ENCODE measurements around the gene FAM53B.
A peak's percentile ranks its signal among the peaks of the same experiment; 100 is the strongest.

FAM53B gene

DNA sequence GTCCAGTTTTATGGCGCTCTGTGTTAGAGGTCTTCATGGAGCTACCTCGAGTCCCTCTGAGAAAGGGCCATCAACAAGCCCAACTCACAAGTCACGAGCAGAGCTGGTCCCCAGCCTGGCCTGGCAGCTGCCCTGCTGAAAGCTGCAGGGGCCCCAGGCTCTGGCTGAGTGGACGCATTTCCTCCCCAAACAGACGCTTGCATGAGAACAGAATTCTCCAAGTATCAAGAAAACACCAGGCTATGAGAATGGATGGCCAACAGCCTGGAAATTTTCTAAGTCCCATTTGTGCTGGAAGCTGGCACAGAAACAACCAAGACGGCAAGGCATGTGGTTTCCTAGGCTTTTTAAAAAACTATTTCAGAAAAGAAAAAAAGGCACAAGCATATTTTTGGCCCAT is 114.8 kb downstream of the FAM53B start:
- TF ChIP-seq POLR2A (IDR thresholded peaks at IDR 0.05; ENCODE audit: low read length) (no peak), GATA1 (IDR thresholded peaks at IDR 0.05; ENCODE audit: low read depth, low read length) (no peak)
- DNase-seq, result no peak

DNA sequence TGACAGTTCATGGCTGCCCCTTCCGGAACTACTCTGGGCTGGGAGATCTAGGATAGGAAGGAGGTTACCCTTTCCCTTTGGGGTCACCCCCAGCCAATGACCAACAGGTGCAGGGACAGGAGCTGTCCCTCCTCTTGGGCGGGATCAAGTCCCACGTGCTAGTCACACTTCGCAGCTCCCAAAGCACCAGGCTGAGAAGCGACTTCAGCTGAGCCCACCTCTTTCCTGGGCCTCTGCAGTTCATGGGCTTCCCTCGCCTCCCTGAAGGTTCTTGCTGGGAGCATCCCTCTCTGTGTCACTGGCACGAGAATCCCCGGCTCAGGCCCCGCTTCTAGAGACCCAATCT is 115.5 kb downstream of the FAM53B start:
- no peak for TF ChIP-seq POLR2A (IDR thresholded peaks at IDR 0.05; ENCODE audit: low read length)
- DNase-seq, result no peak

DNA sequence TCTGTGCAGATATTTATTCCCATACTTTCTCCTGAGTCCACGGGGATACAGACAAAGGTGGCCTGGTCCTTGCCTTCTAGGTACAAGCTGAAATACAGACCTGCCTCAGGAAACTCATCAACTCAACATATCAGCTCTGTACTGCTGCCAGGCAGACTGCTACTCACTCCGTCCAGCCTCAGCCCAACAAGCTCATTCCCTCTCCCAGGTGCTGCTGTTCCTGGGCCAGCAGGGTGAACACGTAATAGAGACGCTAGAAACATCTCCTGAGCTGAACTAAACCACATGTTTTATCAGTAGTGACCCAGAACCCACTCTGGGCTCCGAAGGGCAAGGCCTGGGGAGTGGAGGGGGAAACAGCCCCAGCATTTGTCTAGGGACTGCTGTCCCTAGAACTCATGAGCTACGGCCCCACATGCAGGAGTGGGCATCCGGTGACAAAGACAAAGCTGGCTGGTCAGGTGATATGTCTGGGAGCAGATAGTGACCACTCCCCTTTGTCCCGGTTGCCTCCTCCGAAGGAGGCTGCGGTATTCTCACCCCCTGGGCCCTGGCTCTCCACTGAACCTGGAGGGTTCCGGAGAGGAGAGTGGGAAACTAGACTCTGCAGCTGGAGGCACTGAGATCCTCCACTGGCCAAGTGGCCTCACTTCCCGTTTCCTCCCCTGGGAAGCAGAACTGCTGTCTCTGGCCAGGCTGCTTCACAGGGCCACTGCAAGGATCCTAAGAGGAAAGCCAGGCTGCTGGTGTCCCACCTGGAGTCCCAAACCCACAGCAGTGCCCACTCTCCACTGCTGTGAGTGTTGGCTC is 116.1 kb downstream of the FAM53B start:
- TF ChIP-seq POLR2A (IDR thresholded peaks at IDR 0.05; ENCODE audit: low read length) (no peak), GATA1 (IDR thresholded peaks at IDR 0.05; ENCODE audit: low read depth, low read length) (no peak)
- peak; percentile 42 to 60 for DNase-seq

DNA sequence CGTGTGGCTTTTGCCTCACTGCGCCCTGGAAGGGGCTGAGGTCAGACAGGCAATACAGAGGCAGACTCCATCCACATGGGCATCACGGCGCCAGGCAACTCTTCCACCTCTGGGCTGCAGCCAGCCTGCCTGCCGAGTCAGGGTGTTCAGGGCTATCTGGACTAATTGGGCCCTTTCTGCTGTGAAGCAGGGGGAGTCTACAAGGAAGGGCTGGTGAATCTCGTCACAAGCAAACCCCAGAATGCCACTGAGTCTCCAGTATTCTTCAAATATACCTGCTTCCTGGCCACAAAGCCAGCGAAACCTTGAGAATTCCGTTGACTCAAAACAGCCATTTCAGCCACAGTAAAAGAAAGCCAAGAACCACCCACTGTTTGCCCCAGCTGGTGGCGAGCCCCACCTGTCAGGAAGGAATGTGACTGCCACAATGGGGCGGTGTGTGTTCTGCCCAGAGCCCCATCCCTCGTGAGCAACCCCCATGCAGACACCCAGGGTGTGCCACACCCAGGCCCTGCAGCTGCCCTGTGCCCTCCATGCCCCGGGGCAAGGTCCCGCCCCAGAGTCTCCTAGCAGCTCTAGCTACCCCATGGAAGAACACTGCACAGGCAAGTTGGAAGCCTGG is 117.3 kb downstream of the FAM53B start:
- no peak for DNase-seq
- TF ChIP-seq POLR2A (IDR thresholded peaks at IDR 0.05; ENCODE audit: low read length) (no peak), GATA1 (IDR thresholded peaks at IDR 0.05; ENCODE audit: low read depth, low read length) (no peak)

DNA sequence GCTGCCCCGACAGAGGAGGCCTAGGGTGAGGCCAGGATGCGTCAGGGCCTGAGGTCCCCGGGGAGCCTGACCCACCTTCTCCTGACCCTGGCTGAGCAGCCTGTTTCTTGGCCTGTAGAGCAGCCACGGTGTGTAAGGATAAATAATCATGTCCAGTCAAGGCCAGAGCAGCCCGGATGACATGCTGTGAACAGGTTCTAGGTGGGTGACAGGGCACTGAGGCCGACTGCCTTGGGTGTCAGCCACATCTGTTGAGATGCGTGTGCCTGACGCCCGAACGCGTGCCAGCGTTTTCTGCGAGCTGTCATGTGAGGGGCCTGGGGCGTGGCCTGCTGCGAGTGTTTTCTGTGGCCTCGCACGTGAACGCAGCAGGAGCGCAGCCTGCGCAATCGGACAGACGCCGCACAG is 118.3 kb downstream of the FAM53B start:
- TF ChIP-seq POLR2A (IDR thresholded peaks at IDR 0.05; ENCODE audit: low read length) (no peak), GATA1 (IDR thresholded peaks at IDR 0.05; ENCODE audit: low read depth, low read length) (no peak)
- no peak for DNase-seq

DNA sequence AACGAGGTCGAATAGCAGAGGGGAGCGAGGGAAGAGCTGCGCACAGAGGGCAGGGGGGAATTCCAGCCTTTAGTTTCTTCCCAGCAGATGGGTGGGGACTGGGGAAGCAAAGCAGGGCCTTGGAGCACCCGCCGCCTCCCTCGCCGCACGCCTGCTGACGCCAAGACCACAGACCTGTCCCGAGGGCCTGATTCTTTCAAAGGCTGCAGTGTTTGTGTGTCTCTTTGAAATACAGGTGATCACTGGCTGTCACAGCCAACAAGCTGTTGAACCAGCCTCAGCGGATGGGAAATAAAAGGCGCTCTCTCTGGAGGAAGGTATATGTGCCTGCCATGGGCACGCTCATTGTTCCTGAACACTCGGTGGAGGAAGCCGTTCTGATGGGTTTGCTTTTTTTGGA is 119.3 kb downstream of the FAM53B start:
- no peak for TF ChIP-seq POLR2A (IDR thresholded peaks at IDR 0.05; ENCODE audit: low read length)
- TF ChIP-seq GATA1 (IDR thresholded peaks at IDR 0.05; ENCODE audit: low read depth, low read length), result no peak
- no peak for DNase-seq

DNA sequence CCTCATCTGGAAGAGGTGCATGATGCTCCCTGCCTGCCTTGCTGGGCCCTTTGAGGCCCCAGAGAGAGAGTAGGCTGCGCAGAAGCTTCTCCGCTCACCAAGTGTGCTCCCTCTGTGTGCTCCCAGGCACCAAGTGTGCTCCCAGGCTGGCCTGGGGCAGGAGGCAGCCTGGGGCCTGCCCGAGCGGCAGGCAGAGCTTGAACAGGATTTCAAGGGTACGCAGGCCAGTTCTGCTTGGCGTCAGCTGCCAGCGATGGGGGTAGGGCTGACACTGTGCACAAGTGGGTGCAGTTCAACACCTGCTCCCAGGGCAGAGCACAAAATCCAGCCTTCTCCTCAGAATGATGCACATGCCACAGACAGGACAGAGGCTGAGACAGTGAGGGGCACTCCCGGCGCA is 119.7 kb downstream of the FAM53B start:
- TF ChIP-seq GATA1 (IDR thresholded peaks at IDR 0.05; ENCODE audit: low read depth, low read length), result no peak
- no peak for TF ChIP-seq POLR2A (IDR thresholded peaks at IDR 0.05; ENCODE audit: low read length)
- DNase-seq, result no peak

DNA sequence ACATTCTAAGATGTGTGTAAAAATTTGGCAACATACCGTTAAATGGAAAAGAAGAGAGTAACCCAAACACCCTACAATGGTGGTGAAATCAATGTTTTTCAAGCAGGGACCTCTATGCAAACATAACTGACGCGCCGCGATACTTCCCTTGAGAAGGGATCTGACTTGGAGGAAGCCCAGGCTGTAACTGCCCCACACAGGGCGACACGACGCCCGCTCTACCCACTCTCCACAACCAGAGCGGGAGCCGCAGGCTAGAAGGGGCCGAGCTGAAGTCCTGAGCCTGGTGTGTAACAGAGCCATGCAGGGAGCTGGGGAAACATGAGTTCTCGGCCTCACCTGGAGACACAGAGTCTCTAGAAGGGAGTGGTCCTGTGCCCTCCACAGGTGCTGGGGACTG is 120.2 kb downstream of the FAM53B start:
- no peak for DNase-seq
- no peak for TF ChIP-seq POLR2A (IDR thresholded peaks at IDR 0.05; ENCODE audit: low read length)
- no peak for TF ChIP-seq GATA1 (IDR thresholded peaks at IDR 0.05; ENCODE audit: low read depth, low read length)

DNA sequence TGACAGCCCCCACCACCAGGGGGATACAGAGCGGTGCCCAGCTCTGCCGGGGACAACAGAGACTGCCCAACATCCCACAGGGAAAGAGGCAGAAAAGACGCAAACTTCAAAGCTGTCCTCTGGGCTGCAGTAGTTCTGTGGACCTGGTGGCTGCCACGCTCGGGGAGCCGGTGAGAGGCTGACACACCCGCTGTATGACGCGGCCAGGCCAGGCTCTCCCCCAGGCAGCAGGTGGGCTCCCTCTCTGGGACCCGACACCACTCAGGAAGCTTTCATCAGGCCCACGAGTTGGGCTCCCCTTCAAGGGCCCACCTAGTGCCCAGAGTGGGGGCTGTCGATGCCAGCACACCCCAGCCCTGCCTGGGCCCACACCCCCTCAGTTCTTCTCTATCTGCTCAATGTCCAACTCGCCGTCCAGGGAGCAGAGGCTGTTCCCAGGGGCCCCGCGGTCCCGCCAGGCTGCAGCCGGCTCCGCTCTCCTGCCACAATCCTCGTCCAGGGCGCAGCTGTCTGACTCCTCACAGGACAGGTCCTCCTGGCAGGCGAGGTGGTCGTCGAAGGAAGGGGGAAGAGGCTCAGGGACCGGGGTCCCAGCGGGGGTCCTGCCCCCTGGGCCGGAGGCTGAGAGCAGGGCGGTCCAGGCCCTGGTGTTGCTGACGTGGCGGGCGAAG is 121.2 kb downstream of the FAM53B start:
- DNase-seq, result no peak
- TF ChIP-seq POLR2A (IDR thresholded peaks at IDR 0.05; ENCODE audit: low read length), result no peak
- no peak for TF ChIP-seq GATA1 (IDR thresholded peaks at IDR 0.05; ENCODE audit: low read depth, low read length)

DNA sequence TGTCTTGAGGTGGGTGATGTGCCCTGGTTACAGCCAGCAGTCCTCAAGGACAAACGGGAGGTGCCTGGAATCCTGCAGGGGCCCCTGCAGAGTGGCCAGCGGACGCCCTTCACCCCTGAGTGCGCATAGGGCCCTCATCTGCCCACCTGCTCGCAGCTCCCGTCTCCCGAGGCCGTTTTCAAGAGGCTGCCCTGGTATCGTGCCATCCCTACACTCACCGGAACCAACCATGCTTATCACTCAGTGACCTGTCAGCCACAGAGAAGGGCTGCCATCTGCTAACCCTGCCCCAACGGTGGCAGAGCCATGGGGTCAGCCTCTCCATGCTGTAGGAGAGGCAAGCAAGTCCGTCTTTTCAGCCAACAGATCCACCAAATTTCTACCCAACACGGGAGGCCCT is 122.0 kb downstream of the FAM53B start:
- no peak for TF ChIP-seq GATA1 (IDR thresholded peaks at IDR 0.05; ENCODE audit: low read depth, low read length)
- TF ChIP-seq POLR2A (IDR thresholded peaks at IDR 0.05; ENCODE audit: low read length), result no peak
- DNase-seq, result no peak

DNA sequence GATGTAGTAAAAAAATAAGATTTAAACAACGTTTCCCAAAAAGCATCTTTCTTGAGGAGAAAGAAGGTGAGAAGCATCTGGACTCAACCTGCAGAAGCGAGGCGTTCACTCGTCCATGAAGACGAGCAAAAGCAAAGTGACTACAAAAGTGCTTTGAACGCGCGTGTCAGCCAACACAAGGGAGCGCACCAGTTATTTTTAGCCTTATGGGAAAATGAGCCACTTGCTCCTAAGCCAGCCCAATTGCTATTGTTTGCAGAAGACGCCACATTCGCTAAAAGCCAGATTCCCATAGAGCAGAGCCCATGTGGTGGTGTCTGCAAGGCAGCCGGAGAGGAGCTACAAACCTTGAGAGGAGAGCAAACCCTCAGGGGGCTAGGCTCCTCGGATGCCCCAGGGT is 122.5 kb downstream of the FAM53B start:
- no peak for TF ChIP-seq POLR2A (IDR thresholded peaks at IDR 0.05; ENCODE audit: low read length)
- no peak for TF ChIP-seq GATA1 (IDR thresholded peaks at IDR 0.05; ENCODE audit: low read depth, low read length)
- DNase-seq, result no peak

DNA sequence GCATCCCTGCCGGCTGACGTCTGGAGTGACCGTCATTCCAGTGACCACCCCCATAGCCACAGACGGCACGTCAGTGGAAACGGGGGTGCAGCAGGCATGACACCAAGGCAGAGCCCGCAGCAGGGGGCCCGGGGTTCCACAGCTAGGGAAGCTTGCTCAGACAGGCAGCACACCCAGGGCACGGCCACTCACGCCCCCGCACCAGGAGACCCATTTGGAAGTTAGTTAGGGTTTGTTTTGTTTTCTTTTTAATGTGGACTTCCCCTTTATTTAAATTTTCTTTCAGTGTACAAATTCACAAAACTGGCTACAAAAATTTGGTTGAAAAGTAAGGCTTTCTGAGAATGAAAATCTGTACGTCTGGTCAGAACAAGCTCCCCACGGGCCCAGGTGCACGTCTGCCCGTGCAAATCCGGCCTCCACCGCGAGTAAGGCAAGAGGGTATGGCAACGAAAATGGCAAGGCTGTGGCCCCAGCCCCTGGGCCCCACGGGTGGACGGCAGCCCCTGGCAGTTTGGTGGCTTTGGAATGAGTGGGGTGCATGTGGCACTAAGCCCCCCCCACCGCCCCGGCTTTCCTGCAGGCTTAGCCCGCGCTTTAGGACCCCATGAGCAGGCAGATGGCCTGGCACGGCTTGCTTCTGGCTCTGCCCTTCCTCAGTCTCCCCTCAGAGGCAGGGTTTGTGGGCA is 124.2 kb downstream of the FAM53B start:
- TF ChIP-seq POLR2A (IDR thresholded peaks at IDR 0.05; ENCODE audit: low read length) (no peak), GATA1 (IDR thresholded peaks at IDR 0.05; ENCODE audit: low read depth, low read length) (no peak)
- DNase-seq, result no peak

DNA sequence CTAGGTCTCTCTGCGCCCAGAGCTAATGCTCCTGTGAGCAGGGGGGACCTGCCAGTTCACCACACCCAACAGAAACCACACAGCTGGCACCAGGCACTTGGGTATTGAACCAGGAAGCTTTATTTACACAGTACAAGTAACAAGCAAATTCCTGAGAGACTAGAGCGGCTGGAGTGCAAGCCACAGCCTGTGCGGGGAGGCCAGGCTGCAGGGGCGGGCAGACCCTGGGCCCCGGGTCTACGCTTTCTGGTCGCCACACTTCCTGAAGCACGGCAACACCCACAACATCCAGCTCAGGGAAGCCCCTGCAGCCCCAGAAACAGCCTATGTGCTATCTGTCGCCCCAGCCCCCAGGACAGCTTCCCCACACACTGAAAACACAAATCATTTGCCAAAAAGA is 125.0 kb downstream of the FAM53B start:
- no peak for DNase-seq
- no peak for TF ChIP-seq GATA1 (IDR thresholded peaks at IDR 0.05; ENCODE audit: low read depth, low read length)
- TF ChIP-seq POLR2A (IDR thresholded peaks at IDR 0.05; ENCODE audit: low read length), result no peak

DNA sequence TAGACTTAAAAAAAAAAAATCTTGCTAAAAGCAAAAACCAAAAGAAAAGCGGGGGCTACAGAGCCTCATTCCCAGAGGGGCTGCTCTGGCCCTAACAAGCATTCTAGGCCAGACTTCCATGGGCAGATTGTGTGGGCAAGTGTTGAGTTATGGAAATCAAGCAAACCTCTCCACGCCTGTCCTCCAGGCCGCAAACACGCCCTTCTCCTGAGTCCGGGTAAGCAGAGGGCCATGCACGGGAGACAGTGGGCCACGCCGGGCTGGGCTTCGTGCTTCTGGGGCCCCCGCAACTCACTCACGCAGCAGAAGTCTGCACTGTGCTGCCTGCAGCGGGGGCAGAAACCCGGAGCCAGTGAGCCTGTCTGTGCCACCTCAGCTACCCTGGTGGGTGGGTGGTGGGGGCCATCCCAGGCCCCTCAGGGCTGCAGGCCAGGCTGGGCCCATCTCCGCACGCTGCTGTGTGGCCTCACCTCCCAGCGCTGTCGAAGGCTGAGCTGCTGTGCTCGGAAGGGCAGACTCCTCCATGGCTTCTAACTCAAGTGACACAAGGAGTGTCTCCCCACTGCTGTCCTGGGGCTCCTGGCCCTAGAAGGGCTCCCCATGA is 125.6 kb downstream of the FAM53B start:
- no peak for DNase-seq
- no peak for TF ChIP-seq POLR2A (IDR thresholded peaks at IDR 0.05; ENCODE audit: low read length)
- no peak for TF ChIP-seq GATA1 (IDR thresholded peaks at IDR 0.05; ENCODE audit: low read depth, low read length)

All from erythroblast (primary cell).